ENCODE results near the gene SPDYE1. TPM values are rescaled to one million over a fixed set of nuclear protein-coding genes. Genes with fewer than 3 reads are reported as not detected.

SPDYE1 gene
- total RNA-seq, 1 experiment from 2014 or later = not detected

Other genes starting within 250 kb of the SPDYE1 start
- 65.5 and 84.7 TPM in 2 replicates for gene BLVRA, start 239.2 kb upstream of the SPDYE1 start, total RNA-seq (2014; rRNA removed; shearing (Covaris generic))
- 190 and 247 TPM in 2 replicates for gene MRPS24, start 128.4 kb upstream of the SPDYE1 start, total RNA-seq (2014; rRNA removed; shearing (Covaris generic))
- gene URGCP, start 91.3 kb upstream of the SPDYE1 start, total RNA-seq (2014; rRNA removed; shearing (Covaris generic)) = 29.4 and 32.8 TPM in 2 replicates
- gene UBE2D4, start 71.5 kb upstream of the SPDYE1 start, total RNA-seq (2014; rRNA removed; shearing (Covaris generic)) = 17.3 and 24.6 TPM in 2 replicates
- 123 and 148 TPM in 2 replicates for gene DBNL, start 46.8 kb downstream of the SPDYE1 start, total RNA-seq (2014; rRNA removed; shearing (Covaris generic))
- gene PGAM2, start 67.7 kb downstream of the SPDYE1 start, total RNA-seq (2014; rRNA removed; shearing (Covaris generic)) = 0.36 and 0.78 TPM in 2 replicates
- 13.1 and 35.0 TPM in 2 replicates for gene POLM, start 84.6 kb downstream of the SPDYE1 start, total RNA-seq (2014; rRNA removed; shearing (Covaris generic))
- gene AEBP1, start 106.4 kb downstream of the SPDYE1 start, total RNA-seq (2014; rRNA removed; shearing (Covaris generic)) = 73.7 and 79.7 TPM in 2 replicates
- gene POLD2, start 125.7 kb downstream of the SPDYE1 start, total RNA-seq (2014; rRNA removed; shearing (Covaris generic)) = 193 and 210 TPM in 2 replicates
- not detected in 2 replicates for gene MYL7, start 143.4 kb downstream of the SPDYE1 start, total RNA-seq (2014; rRNA removed; shearing (Covaris generic))
- 2.4 and 2.6 TPM in 2 replicates for gene GCK, start 191.5 kb downstream of the SPDYE1 start, total RNA-seq (2014; rRNA removed; shearing (Covaris generic))
- 118 and 143 TPM in 2 replicates for gene YKT6, start 203.1 kb downstream of the SPDYE1 start, total RNA-seq (2014; rRNA removed; shearing (Covaris generic))

All from RPMI7951 (cell line).